NCI-H1417 treated with DMSO at 0.1 percent for 48 hours (cell line): ENCODE results near the gene ZKSCAN3.
"Not testable (repeated sequence)": the region's sequence is repeated elsewhere in the genome, so short reads cannot be mapped to it uniquely, and the experiment has no call there.

Experiments
- DNase-seq: peaks from one replicate; lab custom pipeline; 2025; lab: John Stamatoyannopoulos, UW

The ZKSCAN3 gene

GRCh38 chr6:28343898-28344677 lies 5.7 kb upstream of the ZKSCAN3 start:
- DNase-seq, result no peak

DNA sequence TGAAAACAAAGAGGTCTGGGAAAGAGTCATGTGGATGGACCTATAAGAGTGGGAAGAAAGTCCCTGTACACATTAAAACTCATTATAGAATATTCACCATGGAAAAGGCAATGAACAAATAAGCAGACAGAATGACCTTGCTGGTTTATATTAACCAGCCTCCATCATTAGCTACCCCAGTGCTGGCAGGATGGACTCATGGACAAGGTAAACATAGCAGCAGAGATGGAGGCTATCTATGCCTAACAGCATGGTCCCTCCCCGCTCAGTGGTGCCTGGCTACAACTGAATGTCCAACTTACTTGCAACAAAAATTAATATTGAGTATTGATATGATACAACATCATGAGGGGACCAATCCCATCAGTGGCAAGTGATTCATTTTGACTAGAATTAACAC lies 4.5 kb upstream of the ZKSCAN3 start:
- no peak for DNase-seq

- no peak for DNase-seq
These were observed 2.6 kb upstream of the ZKSCAN3 start for GRCh38 chr6:28347119-28347518.

DNA sequence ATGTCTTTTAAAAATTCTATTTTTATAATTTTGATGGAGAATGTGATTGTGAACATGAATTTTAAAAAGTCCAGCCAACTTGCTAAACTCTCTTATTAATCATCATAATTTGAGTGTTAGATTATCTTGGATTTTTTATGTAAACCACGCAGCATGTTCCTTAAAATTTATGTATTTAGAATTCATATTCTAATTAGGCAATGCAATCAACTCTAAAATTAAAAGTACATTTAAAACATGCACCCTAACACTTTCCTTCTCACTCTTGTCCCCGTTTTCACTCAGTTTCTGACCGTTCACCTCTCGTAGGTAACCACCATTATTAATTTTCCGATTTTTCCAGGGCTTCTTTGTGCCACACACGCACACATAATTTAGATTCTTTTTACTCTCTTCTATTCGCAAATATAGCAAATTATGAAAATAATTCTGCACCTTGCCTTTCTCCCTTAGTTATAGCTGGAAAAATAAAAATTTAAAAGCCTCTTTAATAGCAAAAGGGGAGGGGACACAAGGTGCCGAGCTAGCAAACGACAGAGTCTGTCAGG lies 329 bp upstream of the ZKSCAN3 start:
- DNase-seq, result no peak

DNA sequence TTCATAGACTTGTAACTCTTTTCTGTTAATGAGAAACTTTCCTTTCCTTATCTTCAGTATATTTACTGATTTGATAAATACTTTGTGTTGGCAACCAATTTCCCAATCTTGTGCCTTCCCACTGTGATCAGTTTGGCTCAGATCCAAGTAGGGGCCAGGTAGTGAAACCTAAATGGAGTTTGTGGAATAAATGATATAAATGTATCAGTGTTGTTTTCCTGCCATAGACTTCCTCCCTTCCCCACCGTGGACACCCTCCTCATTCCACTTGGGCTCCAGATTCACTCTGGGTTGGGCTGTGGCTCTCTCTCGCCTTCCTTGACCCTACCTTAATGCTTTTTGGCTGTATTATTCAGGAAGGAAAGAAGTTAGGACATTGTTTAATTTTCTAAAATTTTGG lies 1.3 kb downstream of the ZKSCAN3 start:
- DNase-seq, result no peak

- no peak for DNase-seq
These were observed 1.8 kb downstream of the ZKSCAN3 start for GRCh38 chr6:28351493-28351925.

- no peak for DNase-seq
These were observed 3.6 kb downstream of the ZKSCAN3 start for GRCh38 chr6:28353356-28353755.

DNA sequence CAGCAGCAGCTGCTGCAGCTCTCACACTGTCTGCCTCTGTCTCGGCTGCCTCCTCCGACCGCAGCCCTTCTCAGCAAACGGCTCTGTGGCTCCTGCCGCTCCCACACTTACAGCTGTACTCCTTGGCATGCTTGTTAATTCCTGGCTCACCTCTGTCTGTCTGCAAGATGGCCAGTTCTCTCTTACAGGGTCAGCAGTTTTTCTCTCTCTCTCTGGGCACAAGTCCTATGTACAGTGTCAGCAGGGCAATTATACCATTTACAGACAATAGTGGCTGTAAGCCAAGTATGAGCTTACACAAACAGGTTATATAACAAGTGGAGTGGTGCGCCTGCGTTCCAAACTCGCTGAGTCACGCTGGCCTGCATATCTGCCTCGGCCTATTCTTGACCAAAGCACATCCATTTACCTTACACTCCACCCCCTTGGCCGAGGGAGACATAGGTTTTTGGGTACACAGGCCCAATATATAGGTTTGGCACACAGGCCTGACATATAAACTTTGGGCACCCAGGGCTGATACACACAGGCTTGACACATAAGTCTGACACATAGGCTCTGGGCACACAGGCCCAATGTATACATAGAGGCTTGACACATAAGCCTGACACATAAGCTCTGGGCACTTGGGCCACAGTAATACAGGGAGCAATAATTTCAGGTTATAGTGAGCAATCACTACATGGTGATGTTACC lies 4.4 kb downstream of the ZKSCAN3 start:
- DNase-seq, result no peak

- no peak for DNase-seq
These were observed 5.2 kb downstream of the ZKSCAN3 start for GRCh38 chr6:28354688-28355554.

GRCh38 chr6:28355743-28356665 lies 6.3 kb downstream of the ZKSCAN3 start:
- DNase-seq, result peak; percentile 32

GRCh38 chr6:28356666-28357020 lies 6.9 kb downstream of the ZKSCAN3 start:
- DNase-seq, result no peak

DNA sequence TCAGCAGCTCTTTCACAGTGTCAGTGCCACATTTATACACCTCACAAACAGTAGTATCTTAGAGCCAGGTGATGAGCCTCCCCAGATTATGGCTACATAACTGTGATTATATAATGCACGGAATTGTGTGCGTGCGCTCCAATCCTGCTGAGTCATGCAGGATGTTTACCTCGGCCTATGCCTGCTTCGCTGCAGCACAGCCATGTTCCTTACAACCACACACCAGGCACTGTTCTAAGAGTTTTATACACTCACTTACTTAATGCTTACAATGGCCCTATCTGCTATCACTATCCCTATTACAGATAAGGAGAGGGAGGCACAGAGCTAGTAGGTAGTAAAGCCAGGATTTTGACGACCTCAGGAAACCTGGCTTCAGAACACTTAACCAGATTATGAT lies 7.3 kb downstream of the ZKSCAN3 start:
- no peak for DNase-seq

- not testable (repeated sequence) for DNase-seq
These were observed 9.8 kb downstream of the ZKSCAN3 start for GRCh38 chr6:28359562-28359961.

DNA sequence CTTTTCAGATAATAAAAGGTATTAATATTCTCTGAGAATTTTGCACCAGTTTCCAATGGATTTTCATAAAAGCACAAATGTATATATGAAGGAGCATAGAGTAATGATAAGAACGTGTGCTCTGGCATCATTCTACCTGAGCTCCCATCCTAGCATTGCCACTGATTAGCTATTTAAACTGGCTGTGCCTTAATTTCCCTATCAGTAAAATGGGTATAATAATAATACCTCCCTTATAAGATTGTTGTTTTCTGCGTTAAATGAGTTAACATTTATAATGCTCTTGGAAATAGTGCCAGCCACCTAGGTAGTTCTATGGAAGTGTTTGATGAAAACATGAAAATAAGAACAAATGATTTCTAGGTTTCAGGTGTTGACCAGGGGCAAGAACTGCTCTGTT lies 11.2 kb downstream of the ZKSCAN3 start:
- DNase-seq, result no peak

GRCh38 chr6:28365590-28365989 lies 15.8 kb downstream of the ZKSCAN3 start:
- DNase-seq, result not testable (repeated sequence)

GRCh38 chr6:28368522-28368921 lies 18.8 kb downstream of the ZKSCAN3 start:
- DNase-seq, result no peak

DNA sequence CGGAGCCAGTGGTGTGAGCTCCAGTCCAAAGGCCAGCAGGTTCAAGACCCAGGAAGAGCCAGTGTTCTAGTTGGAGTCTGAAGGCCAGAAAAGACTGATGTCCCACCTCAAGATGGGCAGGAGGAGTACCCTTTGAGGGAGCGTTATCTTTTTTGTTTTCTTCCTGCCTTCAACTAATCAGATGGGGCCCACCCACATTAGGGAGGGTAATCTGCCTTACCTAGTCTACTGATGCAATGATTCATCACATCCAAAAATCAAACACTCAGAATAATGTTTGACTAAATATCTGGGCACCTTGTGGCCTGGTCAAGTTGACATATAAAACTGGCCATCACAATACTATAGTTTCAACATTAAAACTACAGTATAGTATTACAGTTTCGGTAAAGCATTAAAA lies 19.7 kb downstream of the ZKSCAN3 start:
- no peak for DNase-seq

DNA sequence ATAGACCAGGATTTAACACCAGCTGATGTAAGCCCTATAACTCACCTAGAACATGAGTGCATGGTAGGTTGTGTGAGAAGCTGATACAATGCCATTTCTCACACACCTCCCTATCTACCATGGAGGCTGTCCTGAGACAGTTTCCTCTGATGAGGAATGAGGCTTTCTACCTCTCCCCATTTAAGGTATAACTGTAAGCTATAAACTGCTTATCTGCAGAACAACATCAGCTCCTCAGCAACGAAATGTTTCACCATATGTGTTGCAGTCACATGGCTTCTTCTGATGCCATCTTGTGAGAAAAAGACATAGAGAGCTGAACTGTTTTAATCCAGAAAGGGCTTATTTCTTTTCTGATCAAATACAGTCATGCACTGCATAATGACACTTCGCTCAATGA lies 20.7 kb downstream of the ZKSCAN3 start:
- DNase-seq, result no peak

DNA sequence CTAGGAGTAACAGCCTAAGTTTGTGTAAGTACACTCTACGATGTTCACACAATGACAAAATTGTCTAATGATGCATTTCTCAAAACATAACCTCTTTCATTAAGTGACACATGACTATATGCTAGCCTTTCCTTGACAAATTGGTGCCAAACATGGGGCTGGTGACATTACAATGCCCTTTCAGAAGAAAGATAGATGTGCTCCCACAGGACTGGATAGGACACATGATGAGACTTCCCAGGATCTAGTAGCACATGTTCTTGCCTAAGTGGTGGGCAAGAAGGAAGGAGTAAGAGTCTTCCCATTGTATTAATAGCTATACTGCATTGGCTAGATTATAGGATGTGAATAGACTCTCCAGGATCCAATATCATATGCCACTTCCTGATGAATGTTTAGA lies 21.5 kb downstream of the ZKSCAN3 start:
- DNase-seq, result no peak

DNA sequence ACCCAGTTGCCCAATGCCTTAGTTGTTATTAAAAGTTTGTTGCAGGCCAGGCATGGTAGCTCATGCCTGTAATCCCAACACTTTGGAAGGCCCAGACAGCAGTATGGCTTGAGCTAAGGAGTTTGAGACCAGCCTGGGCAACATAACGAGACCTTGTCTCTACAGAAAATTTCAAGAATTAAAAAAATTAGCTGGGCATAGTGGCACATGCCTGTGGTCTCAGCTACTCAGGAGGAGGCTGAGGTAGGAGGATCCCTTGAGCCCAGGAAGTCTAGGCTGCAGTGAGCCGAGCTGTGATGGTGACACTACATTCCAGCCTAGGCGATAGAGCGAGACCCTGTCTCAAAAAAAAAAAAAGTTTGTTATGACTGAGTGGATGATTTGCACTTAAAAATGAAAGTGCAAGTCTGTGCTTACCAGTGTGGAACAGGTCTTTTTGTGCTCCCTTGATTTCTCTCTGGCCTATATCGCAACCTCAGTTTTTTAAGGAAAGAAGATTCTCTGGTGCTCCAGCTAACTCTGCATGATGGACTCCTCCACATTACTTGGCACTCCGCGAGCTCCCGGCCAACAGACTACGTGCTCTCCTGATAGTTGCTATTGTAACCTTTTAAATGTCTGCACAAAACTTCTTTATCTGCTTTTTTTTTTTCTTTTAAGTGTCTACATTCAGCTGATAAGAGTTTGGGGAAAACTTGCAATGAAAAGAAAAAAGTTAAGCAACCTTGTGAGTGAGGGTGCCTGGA lies 22.1 kb downstream of the ZKSCAN3 start:
- no peak for DNase-seq

- no peak for DNase-seq
These were observed 24.2 kb downstream of the ZKSCAN3 start for GRCh38 chr6:28373925-28374324.
